Measurements from ENCODE around the gene ABR.
"Not testable (repeated sequence)": the region's sequence is repeated elsewhere in the genome, so short reads cannot be mapped to it uniquely, and the experiment has no call there.

Gene ABR

GRCh38 chr17:1048516-1049115 lies 131.2 kb downstream of the ABR start:
- not testable (repeated sequence) for DNase-seq (ENCODE audit: low read depth in 3 of 3)

GRCh38 chr17:1047879-1048470 lies 131.8 kb downstream of the ABR start:
- no peak for DNase-seq (ENCODE audit: low read depth in 3 of 3)

- no peak for DNase-seq (ENCODE audit: low read depth in 3 of 3)
Observed at GRCh38 chr17:1047177-1047878, 132.5 kb downstream of the ABR start.

GRCh38 chr17:1045456-1045855 lies 134.3 kb downstream of the ABR start:
- no peak for DNase-seq (ENCODE audit: low read depth in 3 of 3)

- not testable (repeated sequence) for DNase-seq (ENCODE audit: low read depth in 3 of 3)
Observed at GRCh38 chr17:1044387-1045009, 135.3 kb downstream of the ABR start.

- no peak for DNase-seq (ENCODE audit: low read depth in 3 of 3)
Observed at GRCh38 chr17:1043601-1044251, 136.1 kb downstream of the ABR start.

GRCh38 chr17:1042486-1042885 lies 137.3 kb downstream of the ABR start:
- no peak for DNase-seq (ENCODE audit: low read depth in 3 of 3)

- no peak for DNase-seq (ENCODE audit: low read depth in 3 of 3)
Observed at GRCh38 chr17:1041746-1042145, 138.0 kb downstream of the ABR start.

- no peak for DNase-seq (ENCODE audit: low read depth in 3 of 3)
Observed at GRCh38 chr17:1040216-1040600, 139.6 kb downstream of the ABR start.

GRCh38 chr17:1039511-1040215 lies 140.1 kb downstream of the ABR start:
- DNase-seq (ENCODE audit: low read depth in 3 of 3), result no peak

GRCh38 chr17:1039123-1039507 lies 140.7 kb downstream of the ABR start:
- no peak for DNase-seq (ENCODE audit: low read depth in 3 of 3)

GRCh38 chr17:1038459-1039122 lies 141.2 kb downstream of the ABR start:
- no peak for DNase-seq (ENCODE audit: low read depth in 3 of 3)

GRCh38 chr17:1037238-1037879 lies 142.4 kb downstream of the ABR start:
- no peak for DNase-seq (ENCODE audit: low read depth in 3 of 3)

- no peak for DNase-seq (ENCODE audit: low read depth in 3 of 3)
Observed at GRCh38 chr17:1036845-1037237, 142.9 kb downstream of the ABR start.

- DNase-seq (ENCODE audit: low read depth in 3 of 3), result no peak
Observed at GRCh38 chr17:1036171-1036844, 143.5 kb downstream of the ABR start.

GRCh38 chr17:1035546-1036170 lies 144.1 kb downstream of the ABR start:
- DNase-seq (ENCODE audit: low read depth in 3 of 3), result no peak

GRCh38 chr17:1034652-1035210 lies 145.1 kb downstream of the ABR start:
- no peak for DNase-seq (ENCODE audit: low read depth in 3 of 3)

- no peak for DNase-seq (ENCODE audit: low read depth in 3 of 3)
Observed at GRCh38 chr17:1033503-1033902, 146.3 kb downstream of the ABR start.

- no peak for DNase-seq (ENCODE audit: low read depth in 3 of 3)
Observed at GRCh38 chr17:1032391-1032790, 147.4 kb downstream of the ABR start.
